ENCODE data around the gene PRR16.

PRR16 gene

GRCh38 chr5:120555345-120555744 is 91.2 kb downstream of the PRR16 start:
- no peak overlapping the region for H3K4me3 ChIP-seq (ENCODE audit: low read length)
- no peak for DNase-seq (ENCODE audit: low read depth)
- no peak for TF ChIP-seq CTCF (conservative IDR thresholded peaks at IDR 0.05; ENCODE audit: low read length)

GRCh38 chr5:120564013-120564412 is 99.9 kb downstream of the PRR16 start:
- no peak for TF ChIP-seq CTCF (conservative IDR thresholded peaks at IDR 0.05; ENCODE audit: low read length)
- no peak overlapping the region for H3K4me3 ChIP-seq (ENCODE audit: low read length)
- no peak for DNase-seq (ENCODE audit: low read depth)

GRCh38 chr5:120567066-120567465 is 103.0 kb downstream of the PRR16 start:
- TF ChIP-seq CTCF (conservative IDR thresholded peaks at IDR 0.05; ENCODE audit: low read length) = no peak
- no peak overlapping the region for H3K4me3 ChIP-seq (ENCODE audit: low read length)
- no peak for DNase-seq (ENCODE audit: low read depth)

- no peak for DNase-seq (ENCODE audit: low read depth)
- H3K4me3 ChIP-seq (ENCODE audit: low read length) = no peak overlapping the region
- no peak for TF ChIP-seq CTCF (conservative IDR thresholded peaks at IDR 0.05; ENCODE audit: low read length)
Observed at GRCh38 chr5:120567921-120568320, 103.8 kb downstream of the PRR16 start.

GRCh38 chr5:120568711-120569110 is 104.6 kb downstream of the PRR16 start:
- TF ChIP-seq CTCF (conservative IDR thresholded peaks at IDR 0.05; ENCODE audit: low read length) = no peak
- no peak overlapping the region for H3K4me3 ChIP-seq (ENCODE audit: low read length)
- peak; percentile 65 for DNase-seq (ENCODE audit: low read depth)

- TF ChIP-seq CTCF (conservative IDR thresholded peaks at IDR 0.05; ENCODE audit: low read length) = no peak
- DNase-seq (ENCODE audit: low read depth) = no peak
- no peak overlapping the region for H3K4me3 ChIP-seq (ENCODE audit: low read length)
Observed at GRCh38 chr5:120576588-120576987, 112.5 kb downstream of the PRR16 start.

- TF ChIP-seq CTCF (conservative IDR thresholded peaks at IDR 0.05; ENCODE audit: low read length) = no peak
- DNase-seq (ENCODE audit: low read depth) = no peak
- no peak overlapping the region for H3K4me3 ChIP-seq (ENCODE audit: low read length)
Observed at GRCh38 chr5:120582635-120583034, 118.5 kb downstream of the PRR16 start.
